ENCODE measurements around the gene FBXW4. TPM values are rescaled to one million over a fixed set of nuclear protein-coding genes. Genes with fewer than 3 reads are reported as not detected.

Gene FBXW4
- total and polyA plus RNA-seq, 2 donors (not counting 1 experiment from before 2014, with no cell fraction given), result 32.7 to 60.8 TPM

GRCh38 chr10:101607124-101607523, 87.8 kb downstream of the FBXW4 start:
- H2AFZ ChIP-seq (ENCODE audit: low read length), result no peak overlapping the region
- H3K4me3 ChIP-seq (replicated peaks in 1 of 4; ENCODE audit: control extremely low read depth in 1 of 4, insufficient read depth in 1 of 4, low read depth in 3 of 4, low read length in 4 of 4), result no peak overlapping the region
- DNase-seq (ENCODE audit: low read depth in 2 of 2), result no peak
- peaks cover 3% of the 10 kb centered on the region for H3K4me1 ChIP-seq (ENCODE audit: control insufficient read depth, extremely low read depth, insufficient read depth, low read length)
- H3K4me2 ChIP-seq (ENCODE audit: extremely low read depth, insufficient read depth, low read length), result no peak overlapping the region
- H3K27me3 ChIP-seq (ENCODE audit: control insufficient read depth, insufficient read depth, low read length), result no peaks in the 10 kb centered on the region
- H3K9ac ChIP-seq (ENCODE audit: insufficient read depth, low read length), result no peak overlapping the region
- H3K9me3 ChIP-seq (ENCODE audit: control insufficient read depth, insufficient read depth, low read depth, low read length), result no peaks in the 10 kb centered on the region
- no peaks in the 10 kb centered on the region for H3K79me2 ChIP-seq (ENCODE audit: control insufficient read depth, insufficient read depth, low read length)
- TF ChIP-seq CTCF (conservative IDR thresholded peaks at IDR 0.05 in 1 of 2, IDR thresholded peaks at IDR 0.05 in 1 of 2; ENCODE audit: low read depth in 1 of 2, low read length in 2 of 2) (no peak), EZH2 (IDR thresholded peaks at IDR 0.05; ENCODE audit: low read length, missing control alignments) (no peak)
- no peaks in the 10 kb centered on the region for H4K20me1 ChIP-seq (ENCODE audit: control insufficient read depth, extremely low read depth, insufficient read depth, low read length)
- no peak overlapping the region for H3K27ac ChIP-seq (ENCODE audit: insufficient read depth, low read length)
- peaks cover 14% of the 10 kb centered on the region for H3K36me3 ChIP-seq (ENCODE audit: control insufficient read depth, insufficient read depth, low read length)

GRCh38 chr10:101602761-101603398, 92.1 kb downstream of the FBXW4 start:
- TF ChIP-seq EZH2 (IDR thresholded peaks at IDR 0.05; ENCODE audit: low read length, missing control alignments), result no peak
- peak; percentile 93 to 95 for TF ChIP-seq CTCF (conservative IDR thresholded peaks at IDR 0.05 in 1 of 2, IDR thresholded peaks at IDR 0.05 in 1 of 2; ENCODE audit: low read depth in 1 of 2, low read length in 2 of 2)
- H3K27me3 ChIP-seq (ENCODE audit: control insufficient read depth, insufficient read depth, low read length), result no peaks in the 10 kb centered on the region
- DNase-seq (ENCODE audit: low read depth in 2 of 2), result peak; percentile 44 to 71
- H3K9ac ChIP-seq (ENCODE audit: insufficient read depth, low read length), result no peak overlapping the region
- H3K36me3 ChIP-seq (ENCODE audit: control insufficient read depth, insufficient read depth, low read length), result peaks cover 3% of the 10 kb centered on the region
- no peak overlapping the region for H3K27ac ChIP-seq (ENCODE audit: insufficient read depth, low read length)
- H3K4me2 ChIP-seq (ENCODE audit: extremely low read depth, insufficient read depth, low read length), result no peak overlapping the region
- no peaks in the 10 kb centered on the region for H3K9me3 ChIP-seq (ENCODE audit: control insufficient read depth, insufficient read depth, low read depth, low read length)
- H3K4me1 ChIP-seq (ENCODE audit: control insufficient read depth, extremely low read depth, insufficient read depth, low read length), result no peaks in the 10 kb centered on the region
- no peak overlapping the region for H2AFZ ChIP-seq (ENCODE audit: low read length)
- H4K20me1 ChIP-seq (ENCODE audit: control insufficient read depth, extremely low read depth, insufficient read depth, low read length), result no peaks in the 10 kb centered on the region
- no peak overlapping the region for H3K4me3 ChIP-seq (replicated peaks in 1 of 4; ENCODE audit: control extremely low read depth in 1 of 4, insufficient read depth in 1 of 4, low read depth in 3 of 4, low read length in 4 of 4)
- H3K79me2 ChIP-seq (ENCODE audit: control insufficient read depth, insufficient read depth, low read length), result no peaks in the 10 kb centered on the region

- TF ChIP-seq CTCF (conservative IDR thresholded peaks at IDR 0.05 in 1 of 2, IDR thresholded peaks at IDR 0.05 in 1 of 2; ENCODE audit: low read depth in 1 of 2, low read length in 2 of 2) (no peak), EZH2 (IDR thresholded peaks at IDR 0.05; ENCODE audit: low read length, missing control alignments) (no peak)
- Histone ChIP-seq H3K27me3 (ENCODE audit: control insufficient read depth, insufficient read depth, low read length) (no peaks in the 10 kb centered on the region), H3K9me3 (ENCODE audit: control insufficient read depth, insufficient read depth, low read depth, low read length) (no peaks in the 10 kb centered on the region), H3K9ac (ENCODE audit: insufficient read depth, low read length) (no peak overlapping the region), H3K27ac (ENCODE audit: insufficient read depth, low read length) (no peak overlapping the region), H2AFZ (ENCODE audit: low read length) (no peak overlapping the region), H3K4me1 (ENCODE audit: control insufficient read depth, extremely low read depth, insufficient read depth, low read length) (no peaks in the 10 kb centered on the region), H3K79me2 (ENCODE audit: control insufficient read depth, insufficient read depth, low read length) (no peaks in the 10 kb centered on the region), H4K20me1 (ENCODE audit: control insufficient read depth, extremely low read depth, insufficient read depth, low read length) (no peaks in the 10 kb centered on the region), H3K4me3 (replicated peaks in 1 of 4; ENCODE audit: control extremely low read depth in 1 of 4, insufficient read depth in 1 of 4, low read depth in 3 of 4, low read length in 4 of 4) (no peak overlapping the region), H3K4me2 (ENCODE audit: extremely low read depth, insufficient read depth, low read length) (no peak overlapping the region), H3K36me3 (ENCODE audit: control insufficient read depth, insufficient read depth, low read length) (peaks cover 3% of the 10 kb centered on the region)
- no peak for DNase-seq (ENCODE audit: low read depth in 2 of 2)
Measured at GRCh38 chr10:101601541-101601940, 93.4 kb downstream of the FBXW4 start.
